Psoas muscle (tissue), 8 donors: ENCODE data around the gene TMEM139. TPM values are rescaled to one million over a fixed set of nuclear protein-coding genes. Genes with fewer than 3 reads are reported as not detected.

ENCODE experiments used
- ATAC-seq, 4 donors: fragments of 200-7000 bp; cut with Tn5 transposase; one replicate each; pipeline ENCODE4 v1.9.1; 2020; ENCODE audit warnings: moderate library complexity in 3 of 4, mild to moderate bottlenecking in 2 of 4
- DNase-seq, 2 donors: peaks; one replicate each; pipeline ENCODE4 v3.0.0-alpha.2; 2020
- H3K27ac ChIP-seq: fragments of 200-600 bp; one replicate; pipeline ENCODE4 v1.8.0; 2022
- H3K27me3 ChIP-seq, 3 donors: fragments of 200-600 bp in 1 of 3; one replicate each; pipeline versions ENCODE4 v1.6.1 to v1.8.0; 2013 to 2022; ENCODE audit warnings: low read length in 2 of 3, mild to moderate bottlenecking in 2 of 3, moderate library complexity in 1 of 3; ENCODE audit not compliant: insufficient read depth in 3 of 3
- H3K36me3 ChIP-seq, 2 donors: fragments of 200-600 bp in 1 of 2; one replicate each; pipeline versions ENCODE4 v1.6.1 to v1.8.0; 2013 to 2022; ENCODE audit warnings: low read depth in 1 of 2, mild to moderate bottlenecking in 1 of 2, moderate library complexity in 1 of 2; ENCODE audit not compliant: insufficient read depth in 1 of 2
- H3K4me1 ChIP-seq: fragments of 200-600 bp; one replicate; pipeline ENCODE4 v1.8.0; 2022
- H3K4me3 ChIP-seq: fragments of 200-600 bp; one replicate; pipeline ENCODE4 v1.8.0; 2022; ENCODE audit warnings: mild to moderate bottlenecking
- H3K9me3 ChIP-seq: fragments of 200-600 bp; one replicate; pipeline ENCODE4 v1.8.0; 2022
- WGBS, 3 donors: extraction: QIAGEN DNeasy Blood & Tissue Kit; methylation state at CpG; one replicate each; pipeline versions ENCODE4 v1.1.6 to v1.1.7; 2013; 5-methylcytosine and 5-hydroxymethylcytosine counted together
- intact Hi-C, 2 donors: fragments of 100-400 bp; cut with DNase I; formaldehyde crosslinking; loops; one replicate each; pipeline versions ENCODE4 v1.11.0 to v1.14.2; 2022
- polyA plus RNA-seq, 3 donors: library from polyadenylated mRNA; stranded (reverse); fragments of 200-250 nt; gene quantifications; one replicate each; pipeline ENCODE4 v1.2.3, GENCODE V29; 2013
- total RNA-seq, 4 donors: library from RNA; stranded (reverse); fragmentation: NEBNext Ultra II Directional in 2 of 4; extraction: Animal tissue kit (Norgen Biotek cat#: 25700) in 2 of 4; gene quantifications; one replicate each; pipeline versions ENCODE4 v1.2.1 to v1.2.4, GENCODE V29; 2021 to 2023
- TF ChIP-seq, protein P1 (sequence below): fragments of 200-600 bp; IDR thresholded peaks from one replicate; pipeline ENCODE4 v1.8.0; 2022; ENCODE audit warnings: antibody characterized with exemption
- donor health status: healthy with polysubstance abuse.
- donor health status: DM: no; HTN: no; CAD: no; lungs with moderate emphysema.
- donor health status: Bipolar disorder and iron deficiency.
- donor health status: healthy.
- donor health status: DM: yes; HTN: yes; CAD: no.
- donor health status: DM: no; HTN: no; CAD: no.
- donor health status: DM: no; HTN: no; CAD: no.
- donor health status: DM: yes; HTN: yes; CAD: no.

The TMEM139 gene
- total and polyA plus RNA-seq, 7 donors = 0.04 to 0.43 (median 0.36) TPM; not detected in 3

- intact Hi-C loops = no loop called here
- no peaks in the 10 kb centered on the region for H3K4me1 ChIP-seq
- WGBS, 3 donors = 81 to 93% (median 84%) methylated on average over 2 of the region's 2 CpGs
- no peak overlapping the region for H3K4me3 ChIP-seq
- H3K9me3 ChIP-seq = no peaks in the 10 kb centered on the region
- TF ChIP-seq, protein P1, sequence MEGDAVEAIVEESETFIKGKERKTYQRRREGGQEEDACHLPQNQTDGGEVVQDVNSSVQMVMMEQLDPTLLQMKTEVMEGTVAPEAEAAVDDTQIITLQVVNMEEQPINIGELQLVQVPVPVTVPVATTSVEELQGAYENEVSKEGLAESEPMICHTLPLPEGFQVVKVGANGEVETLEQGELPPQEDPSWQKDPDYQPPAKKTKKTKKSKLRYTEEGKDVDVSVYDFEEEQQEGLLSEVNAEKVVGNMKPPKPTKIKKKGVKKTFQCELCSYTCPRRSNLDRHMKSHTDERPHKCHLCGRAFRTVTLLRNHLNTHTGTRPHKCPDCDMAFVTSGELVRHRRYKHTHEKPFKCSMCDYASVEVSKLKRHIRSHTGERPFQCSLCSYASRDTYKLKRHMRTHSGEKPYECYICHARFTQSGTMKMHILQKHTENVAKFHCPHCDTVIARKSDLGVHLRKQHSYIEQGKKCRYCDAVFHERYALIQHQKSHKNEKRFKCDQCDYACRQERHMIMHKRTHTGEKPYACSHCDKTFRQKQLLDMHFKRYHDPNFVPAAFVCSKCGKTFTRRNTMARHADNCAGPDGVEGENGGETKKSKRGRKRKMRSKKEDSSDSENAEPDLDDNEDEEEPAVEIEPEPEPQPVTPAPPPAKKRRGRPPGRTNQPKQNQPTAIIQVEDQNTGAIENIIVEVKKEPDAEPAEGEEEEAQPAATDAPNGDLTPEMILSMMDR = no peak
- DNase-seq (no peak), ATAC-seq (no peak)
- no peaks in the 10 kb centered on the region for H3K36me3 ChIP-seq
- H3K27ac ChIP-seq = no peak overlapping the region
- H3K27me3 ChIP-seq = no peaks in the 10 kb centered on the region
Observed at GRCh38 chr7:143248761-143249354, 35.9 kb upstream of the TMEM139 start.

DNA sequence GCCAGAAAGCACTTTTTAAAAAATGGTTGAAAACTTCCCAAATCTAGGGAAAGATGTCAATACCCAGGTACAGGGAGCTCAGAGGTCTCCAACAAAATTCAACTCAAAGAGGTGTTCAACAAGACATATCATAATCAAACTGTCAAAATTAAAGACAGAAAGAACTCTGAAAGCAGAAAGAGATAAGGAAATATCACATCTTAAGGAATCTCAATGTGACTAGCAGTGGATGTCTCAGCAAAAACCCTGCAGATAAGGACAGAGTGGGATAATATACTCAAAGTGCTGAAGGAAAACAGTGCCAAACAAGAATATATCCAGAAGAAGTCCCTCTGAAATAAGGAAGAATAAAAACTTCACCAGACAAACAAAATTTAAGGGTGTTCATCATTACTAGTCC, 34.6 kb upstream of the TMEM139 start:
- no peaks in the 10 kb centered on the region for H3K36me3 ChIP-seq
- no peak overlapping the region for H3K4me3 ChIP-seq
- TF ChIP-seq, protein P1 = no peak
- no peaks in the 10 kb centered on the region for H3K9me3 ChIP-seq
- DNase-seq (no peak), ATAC-seq (no peak)
- H3K27me3 ChIP-seq = no peaks in the 10 kb centered on the region
- intact Hi-C loops = no loop called here
- H3K4me1 ChIP-seq = no peaks in the 10 kb centered on the region
- no peak overlapping the region for H3K27ac ChIP-seq

DNA sequence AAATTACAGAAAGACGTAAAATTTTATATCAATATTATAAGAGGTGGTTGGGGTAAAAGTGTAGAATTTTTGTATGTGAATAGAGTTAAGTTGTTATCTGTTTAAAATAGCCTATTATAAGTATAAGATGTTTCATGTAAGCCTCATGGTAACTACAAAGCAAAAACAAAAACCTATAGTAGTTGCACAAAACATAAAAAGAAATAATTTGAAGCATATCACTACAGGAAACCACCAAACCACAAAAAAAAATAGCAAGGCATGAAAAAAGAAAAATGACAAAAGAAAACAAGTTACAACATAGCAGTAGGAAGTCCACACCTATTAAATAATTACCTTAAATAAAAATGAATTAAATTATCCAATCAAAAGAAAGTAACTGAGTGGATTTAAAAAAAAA, 33.9 kb upstream of the TMEM139 start:
- H3K27me3 ChIP-seq = no peaks in the 10 kb centered on the region
- DNase-seq (no peak), ATAC-seq (no peak)
- no peaks in the 10 kb centered on the region for H3K36me3 ChIP-seq
- H3K9me3 ChIP-seq = no peaks in the 10 kb centered on the region
- intact Hi-C loops = no loop called here
- 91 to 96% (median 92%) methylated on average over 1 of the region's 1 CpG for WGBS, 3 donors
- TF ChIP-seq, protein P1 = no peak
- no peak overlapping the region for H3K4me3 ChIP-seq
- H3K27ac ChIP-seq = no peak overlapping the region
- no peaks in the 10 kb centered on the region for H3K4me1 ChIP-seq

GRCh38 chr7:143252006-143252405, 32.8 kb upstream of the TMEM139 start:
- ATAC-seq = no peak
- Histone ChIP-seq H3K27me3 (no peaks in the 10 kb centered on the region), H3K9me3 (no peaks in the 10 kb centered on the region), H3K36me3 (no peaks in the 10 kb centered on the region), H3K27ac (no peak overlapping the region), H3K4me3 (no peak overlapping the region), H3K4me1 (no peaks in the 10 kb centered on the region)
- WGBS, 3 donors = 85 to 96% (median 89%) methylated on average over 2 of the region's 2 CpGs
- intact Hi-C loops = no loop called here
- DNase-seq = no peak
- TF ChIP-seq, protein P1 = no peak

- 91 to 94% (median 91%) methylated on average over 3 of the region's 3 CpGs for WGBS, 3 donors
- H3K27ac ChIP-seq = no peak overlapping the region
- no peaks in the 10 kb centered on the region for H3K36me3 ChIP-seq
- no peaks in the 10 kb centered on the region for H3K27me3 ChIP-seq
- no peak for DNase-seq
- H3K4me3 ChIP-seq = no peak overlapping the region
- no peak for ATAC-seq
- TF ChIP-seq, protein P1 = no peak
- H3K9me3 ChIP-seq = no peaks in the 10 kb centered on the region
- peaks cover 6% of the 10 kb centered on the region for H3K4me1 ChIP-seq
- intact Hi-C loops = no loop called here
Observed at GRCh38 chr7:143255564-143255963, 29.2 kb upstream of the TMEM139 start.
